Astrocyte of the cerebellum (primary cell): ENCODE measurements around the gene TMEM94.
"Not testable (repeated sequence)": the region's sequence is repeated elsewhere in the genome, so short reads cannot be mapped to it uniquely, and the experiment has no call there.

Source experiments
- DNase-seq: peaks from one replicate; pipeline ENCODE4 v3.0.0-alpha.2; 2011; ENCODE audit warnings: low read depth
- H3K4me3 ChIP-seq: 2 replicates; pipeline ENCODE4 v1.5.1; 2011; ENCODE audit warnings: mild to moderate bottlenecking, low read depth, low read length, moderate library complexity
- CTCF ChIP-seq: IDR thresholded peaks from 2 replicates; pipeline ENCODE4 v1.5.1; 2012; ENCODE audit warnings: low read length, low read depth, moderate library complexity, mild to moderate bottlenecking; ENCODE audit errors: missing control alignments
- in situ Hi-C: cut with HindIII; loops from 2 replicates; pipeline ENCODE4 v1.10.0; 2017; ENCODE audit warnings: low sequenced_read_pairs

Gene TMEM94

GRCh38 chr17:75439287-75439686, 17.1 kb upstream of the TMEM94 start:
- DNase-seq, result no peak
- H3K4me3 ChIP-seq, result no peak overlapping the region
- no peak for TF ChIP-seq CTCF
- in situ Hi-C loops, result no loop called here

- in situ Hi-C loops, result loop anchor here (5.0 kb wide), 1 partner anchor 46 kb away; no protein-coding TSS in a partner anchor
- no peak overlapping the region for H3K4me3 ChIP-seq
- TF ChIP-seq CTCF, result no peak
- no peak for DNase-seq
Measured at GRCh38 chr17:75440738-75441448, 15.5 kb upstream of the TMEM94 start.

GRCh38 chr17:75442168-75443103, 14.0 kb upstream of the TMEM94 start:
- TF ChIP-seq CTCF, result no peak
- in situ Hi-C loops, result loop anchor here (5.0 kb wide), 1 partner anchor 45 kb away; no protein-coding TSS in a partner anchor

GRCh38 chr17:75445296-75445695, 11.1 kb upstream of the TMEM94 start:
- H3K4me3 ChIP-seq, result no peak overlapping the region
- in situ Hi-C loops, result no loop called here
- DNase-seq, result no peak
- TF ChIP-seq CTCF, result no peak

More at GRCh38 chr17:75442168-75443103, 14.0 kb upstream of the TMEM94 start:
- no peak overlapping the region for H3K4me3 ChIP-seq
- no peak for DNase-seq

- H3K4me3 ChIP-seq, in situ Hi-C loops, DNase-seq: not testable (repeated sequence)
Measured at GRCh38 chr17:75445896-75446295, 10.5 kb upstream of the TMEM94 start.

GRCh38 chr17:75447951-75448856, 8.2 kb upstream of the TMEM94 start:
- no peak for TF ChIP-seq CTCF
- in situ Hi-C loops, result no loop called here
- no peak for DNase-seq
- no peak overlapping the region for H3K4me3 ChIP-seq
